Progenitor cell of endocrine pancreas (in vitro differentiated cells): ENCODE measurements around the gene JUN. TPM values are rescaled to one million over a fixed set of nuclear protein-coding genes. Genes with fewer than 3 reads are reported as not detected.

ENCODE experiments used
- DNase-seq: peaks from one replicate; pipeline ENCODE4 v3.0.0; 2021; ENCODE audit warnings: low spot score; ENCODE audit not compliant: unreplicated experiment
- H3K27ac Mint-ChIP-seq: 2 replicates; pipeline ENCODE4 v1.8.0; 2021; ENCODE audit warnings: mild to moderate bottlenecking, moderate library complexity, mixed read lengths
- H3K27me3 Mint-ChIP-seq: 2 replicates; pipeline ENCODE4 v1.8.0; 2021; ENCODE audit warnings: mixed read lengths
- H3K36me3 Mint-ChIP-seq: 2 replicates; pipeline ENCODE4 v1.8.0; 2022; ENCODE audit warnings: mixed read lengths; ENCODE audit not compliant: insufficient read depth
- H3K4me1 Mint-ChIP-seq: 2 replicates; pipeline ENCODE4 v1.8.0; 2021; ENCODE audit warnings: low read depth, mixed read lengths
- H3K4me3 Mint-ChIP-seq: 2 replicates; pipeline ENCODE4 v1.8.0; 2021; ENCODE audit warnings: low read depth, mild to moderate bottlenecking, moderate library complexity, mixed read lengths
- H3K9me3 Mint-ChIP-seq: 2 replicates; pipeline ENCODE4 v1.8.0; 2021; ENCODE audit warnings: low read depth, mixed read lengths
- CTCF ChIP-seq: fragments of 200-600 bp; sonication (generic); IDR thresholded peaks from one replicate; pipeline ENCODE4 v1.5.0; 2021; ENCODE audit warnings: antibody characterized with exemption, mild to moderate bottlenecking; ENCODE audit not compliant: unreplicated experiment
- total RNA-seq: library from RNA; stranded (reverse); gene quantifications from 2 replicates; pipeline ENCODE4 v1.2.1, GENCODE V29; 2021

JUN gene
- total RNA-seq, 1 donor from 2014 or later = 107 TPM

GRCh38 chr1:58824753-58825389 lies 41.0 kb upstream of the JUN start:
- Mint-ChIP-seq H3K4me1 (peaks cover 1% of the 10 kb centered on the region), H3K4me3 (no peak overlapping the region), H3K36me3 (peaks cover 8% of the 10 kb centered on the region), H3K27ac (no peak overlapping the region), H3K9me3 (peaks cover 24% of the 10 kb centered on the region), H3K27me3 (peaks cover 5% of the 10 kb centered on the region)
- no peak for DNase-seq
- no peak for TF ChIP-seq CTCF

DNA sequence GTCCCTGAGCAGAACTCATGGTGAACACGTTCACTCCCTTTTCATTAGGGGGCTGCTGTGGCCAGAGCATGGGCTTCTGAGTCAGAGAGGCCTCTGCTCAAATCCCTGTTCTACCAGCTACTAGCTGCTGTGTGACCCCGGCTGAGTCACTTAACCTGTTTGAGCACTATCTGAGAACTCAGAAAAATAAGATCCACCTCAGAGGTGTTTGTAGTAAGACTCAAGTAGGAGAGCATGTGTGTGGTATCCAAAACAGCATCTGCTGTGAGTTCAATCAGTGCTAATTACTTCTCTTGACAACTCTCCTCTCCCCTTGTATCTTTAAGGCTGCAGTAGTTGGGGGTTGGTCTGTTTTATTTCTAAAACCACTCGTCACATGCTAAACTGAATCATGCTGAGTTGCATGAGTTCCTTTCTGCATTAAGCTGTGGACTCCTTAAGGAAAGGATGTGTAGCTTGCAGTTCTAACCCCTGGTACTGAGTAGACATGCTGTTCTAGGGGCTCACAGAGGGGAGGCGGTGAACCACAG lies 39.7 kb upstream of the JUN start:
- Mint-ChIP-seq H3K4me1 (peaks cover 1% of the 10 kb centered on the region), H3K9me3 (peaks cover 18% of the 10 kb centered on the region), H3K36me3 (peaks cover 8% of the 10 kb centered on the region), H3K4me3 (no peak overlapping the region), H3K27me3 (peaks cover 8% of the 10 kb centered on the region), H3K27ac (no peak overlapping the region)
- no peak for TF ChIP-seq CTCF
- no peak for DNase-seq

- no peak for TF ChIP-seq CTCF
- H3K27me3 Mint-ChIP-seq = peaks cover 8% of the 10 kb centered on the region
- no peak overlapping the region for H3K4me3 Mint-ChIP-seq
- no peaks in the 10 kb centered on the region for H3K36me3 Mint-ChIP-seq
- no peak for DNase-seq
- H3K4me1 Mint-ChIP-seq = peaks cover 1% of the 10 kb centered on the region
- no peaks in the 10 kb centered on the region for H3K9me3 Mint-ChIP-seq
- H3K27ac Mint-ChIP-seq = no peak overlapping the region
Measured at GRCh38 chr1:58821309-58821708, 37.5 kb upstream of the JUN start.

- no peaks in the 10 kb centered on the region for H3K9me3 Mint-ChIP-seq
- H3K4me1 Mint-ChIP-seq = peaks cover 10% of the 10 kb centered on the region
- peaks cover 8% of the 10 kb centered on the region for H3K27me3 Mint-ChIP-seq
- no peak for TF ChIP-seq CTCF
- H3K36me3 Mint-ChIP-seq = no peaks in the 10 kb centered on the region
- no peak overlapping the region for H3K27ac Mint-ChIP-seq
- H3K4me3 Mint-ChIP-seq = no peak overlapping the region
- no peak for DNase-seq
Measured at GRCh38 chr1:58818976-58819375, 35.1 kb upstream of the JUN start.

GRCh38 chr1:58818075-58818474 lies 34.2 kb upstream of the JUN start:
- Mint-ChIP-seq H3K4me3 (no peak overlapping the region), H3K36me3 (no peaks in the 10 kb centered on the region), H3K27me3 (peaks cover 8% of the 10 kb centered on the region), H3K27ac (no peak overlapping the region), H3K4me1 (peaks cover 12% of the 10 kb centered on the region), H3K9me3 (no peaks in the 10 kb centered on the region)
- TF ChIP-seq CTCF = no peak
- DNase-seq = no peak
